ENCODE measurements around the gene TBCCD1. TPM values are rescaled to one million over a fixed set of nuclear protein-coding genes. Genes with fewer than 3 reads are reported as not detected.
A peak's percentile ranks its signal among the peaks of the same experiment; 100 is the strongest.

Gene TBCCD1
- 10 to 100 TPM in 3 of 4 donors, 1 to 10 TPM in 1; 9.9 to 13.2 (median 11.5) TPM for total RNA-seq

DNA sequence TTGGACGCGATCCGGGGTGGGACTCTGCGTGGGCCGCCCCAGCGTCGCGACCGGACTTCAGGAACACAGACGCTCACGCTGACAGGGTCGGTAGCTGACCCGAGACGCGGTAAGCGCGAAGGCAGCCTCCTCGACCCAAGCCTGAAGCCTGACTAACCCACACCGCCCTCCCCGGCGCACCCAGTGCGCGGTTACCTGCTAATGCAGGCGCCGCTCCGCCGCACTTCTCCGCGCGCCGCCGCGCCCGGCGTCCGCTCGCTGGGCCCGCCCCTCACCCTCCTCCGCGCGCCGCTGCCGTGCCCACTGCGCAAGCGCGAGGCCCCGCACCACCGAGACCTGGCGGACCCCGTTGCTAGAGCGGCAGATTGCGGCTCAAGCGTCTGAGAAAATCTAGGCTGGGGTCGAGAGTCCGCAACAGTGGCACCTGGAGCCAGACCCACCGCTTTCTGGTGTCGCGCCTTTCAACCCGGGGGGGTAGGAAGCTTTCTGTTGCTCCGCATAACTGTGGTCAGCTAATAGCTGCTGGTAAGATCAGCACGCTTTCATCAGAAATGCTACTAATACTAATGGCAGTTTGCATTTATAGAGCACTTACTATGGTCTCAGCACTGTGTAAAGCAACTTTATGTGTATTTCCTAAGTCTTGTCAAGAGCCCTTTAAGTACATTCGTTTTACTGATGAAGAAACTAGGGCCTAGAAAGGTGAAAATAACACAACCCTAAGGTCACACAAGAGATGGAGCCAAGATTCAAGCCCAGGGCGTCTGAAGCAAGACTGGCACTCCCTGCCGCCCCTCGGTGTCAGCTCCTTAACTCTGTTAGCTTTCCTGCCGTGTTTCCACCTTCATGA, at the start of gene TBCCD1:
TSS of gene TBCCD1 (minus strand) at position 268 of the 850 bp plus-strand sequence. CDS start 3,010 bp downstream, outside the sequence.
- Histone ChIP-seq H3K4me3 (peak within 1 kb of the TSS; percentile 80 to 93 (median 86)), H3K4me1 (peaks cover 39 to 79% (median 66%) of the 10 kb centered on the region in 4 donors), H3K36me3 (peaks cover 0 to 16% (median 13%) of the 10 kb centered on the region in 4 donors), H3K9me3 (no peaks in the 10 kb centered on the region), H3K27ac (replicated peaks in 1 of 4) (peak within 1 kb of the TSS; percentile 86 to 91 (median 87)), H3K27me3 (no peaks in the 10 kb centered on the region)
- TF ChIP-seq CTCF (IDR thresholded peaks at IDR 0.05) (peak in 1 of 3 experiments; percentile 7), POLR2A (IDR thresholded peaks at IDR 0.05; ENCODE audit: low read depth) (peak; percentile 70), POLR2AphosphoS5 (IDR thresholded peaks at IDR 0.05) (peak; percentile 90 to 94), EP300 (IDR thresholded peaks at IDR 0.05) (no peak)
- intact Hi-C loops (cut with DNase I): no loop called here
- peak; percentile 95 for DNase-seq (ENCODE audit: extremely low spot score)
- under 1% methylated on average over 41 of the region's 66 CpGs for WGBS

DNA sequence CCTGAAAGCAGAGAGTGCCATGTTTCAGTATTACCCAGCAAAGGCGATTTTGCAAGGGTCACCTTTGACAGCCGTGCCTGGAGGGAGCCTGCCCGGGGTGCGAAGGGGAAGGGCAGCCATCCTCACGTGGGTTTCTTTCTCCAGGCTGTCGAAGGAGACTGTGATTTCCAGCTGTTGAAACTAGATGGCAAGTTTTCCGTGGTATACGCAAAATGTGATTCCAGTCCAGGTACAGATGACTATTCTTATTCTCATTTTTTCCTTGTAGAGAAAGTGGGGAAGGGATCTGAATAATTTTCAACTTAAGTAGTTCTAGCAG, 49.1 kb upstream of the TBCCD1 start:
- H3K36me3 ChIP-seq: no peaks in the 10 kb centered on the region
- WGBS: 84% methylated on average over 8 of the region's 8 CpGs
- H3K4me1 ChIP-seq: peaks cover 0 to 18% (median 12%) of the 10 kb centered on the region in 4 donors
- no peak overlapping the region for H3K27ac ChIP-seq (replicated peaks in 1 of 4)
- TF ChIP-seq POLR2AphosphoS5 (IDR thresholded peaks at IDR 0.05) (no peak), CTCF (IDR thresholded peaks at IDR 0.05) (no peak), EP300 (IDR thresholded peaks at IDR 0.05) (no peak), POLR2A (IDR thresholded peaks at IDR 0.05; ENCODE audit: low read depth) (no peak)
- DNase-seq (ENCODE audit: extremely low spot score): no peak
- intact Hi-C loops (cut with DNase I): loop anchor here (2.0 to 10.0 kb wide), 3 partner anchors 206 to 633 kb away; no protein-coding TSS in a partner anchor
- no peaks in the 10 kb centered on the region for H3K9me3 ChIP-seq
- no peak overlapping the region for H3K4me3 ChIP-seq
- peaks cover 0 to 62% (median 0%) of the 10 kb centered on the region in 4 donors for H3K27me3 ChIP-seq

- intact Hi-C loops (cut with DNase I): loop anchor here (5.0 to 10.0 kb wide), 2 partner anchors 207 to 550 kb away; no protein-coding TSS in a partner anchor
- WGBS: 34% methylated on average over 16 of the region's 16 CpGs
- DNase-seq (ENCODE audit: extremely low spot score): no peak
Observed at GRCh38 chr3:186614597-186615483, 47.7 kb upstream of the TBCCD1 start.

More at GRCh38 chr3:186614597-186615483, 47.7 kb upstream of the TBCCD1 start:
- H3K27me3 ChIP-seq: peaks cover 0 to 51% (median 0%) of the 10 kb centered on the region in 4 donors
- no peaks in the 10 kb centered on the region for H3K9me3 ChIP-seq
- no peaks in the 10 kb centered on the region for H3K36me3 ChIP-seq
- peaks cover 0 to 18% (median 12%) of the 10 kb centered on the region in 4 donors for H3K4me1 ChIP-seq
- H3K27ac ChIP-seq (replicated peaks in 1 of 4): no peak overlapping the region
- no peak overlapping the region for H3K4me3 ChIP-seq
- peak in 1 of 2 donors; percentile 31 for TF ChIP-seq POLR2AphosphoS5 (IDR thresholded peaks at IDR 0.05)
- no peak for TF ChIP-seq EP300 (IDR thresholded peaks at IDR 0.05)
- TF ChIP-seq POLR2A (IDR thresholded peaks at IDR 0.05; ENCODE audit: low read depth): no peak
- peak in 2 of 3 experiments; percentile 92 to 95 for TF ChIP-seq CTCF (IDR thresholded peaks at IDR 0.05)

All from esophagus muscularis mucosa (tissue), 4 donors.